Keratinocyte (primary cell): ENCODE measurements around the gene A3GALT2. TPM values are rescaled to one million over a fixed set of nuclear protein-coding genes. Genes with fewer than 3 reads are reported as not detected.

Source experiments
- DNase-seq: peaks from one replicate; pipeline ENCODE4 v3.0.0-alpha.2; 2011; ENCODE audit warnings: low read depth, missing footprints, low spot score
- FAIRE-seq: peaks from 2 replicates; lab custom pipeline; 2011; peaks lifted over from hg19 to GRCh38; lab: Jason Lieb, UNC
- H2AFZ ChIP-seq: 2 replicates; pipeline ENCODE4 v1.6.0; 2012; ENCODE audit warnings: low read length, control low read depth, inconsistent platforms; ENCODE audit not compliant: control insufficient read depth
- H3K27ac ChIP-seq: 2 replicates; pipeline ENCODE4 v1.5.1; 2011; ENCODE audit warnings: low read length; ENCODE audit not compliant: control insufficient read depth, insufficient read depth
- H3K27me3 ChIP-seq: 3 replicates; pipeline ENCODE4 v1.6.0; 2011; ENCODE audit warnings: low read length; ENCODE audit not compliant: control insufficient read depth, insufficient read depth; ENCODE audit errors: extremely low read depth
- H3K36me3 ChIP-seq, 2 experiments: 2 replicates in 1 of 2; 3 replicates in 1 of 2; pipeline ENCODE4 v1.5.1; 2011; ENCODE audit warnings: low read length in 2 of 2, mild to moderate bottlenecking in 1 of 2; ENCODE audit not compliant: control insufficient read depth in 2 of 2, insufficient read depth in 2 of 2; ENCODE audit errors: extremely low read depth in 1 of 2
- H3K4me1 ChIP-seq: 3 replicates; pipeline ENCODE4 v1.5.1; 2011; ENCODE audit warnings: low read length; ENCODE audit not compliant: control insufficient read depth, insufficient read depth; ENCODE audit errors: extremely low read depth
- H3K4me2 ChIP-seq: 3 replicates; pipeline ENCODE4 v1.6.0; 2011; ENCODE audit warnings: low read depth, low read length; ENCODE audit not compliant: control insufficient read depth, insufficient read depth; ENCODE audit errors: extremely low read depth
- H3K4me3 ChIP-seq, 3 experiments: fragments of 200-600 bp in 1 of 3; sonication (generic) in 1 of 3; 2 replicates in 2 of 3; 3 replicates in 1 of 3; pipeline ENCODE4 v1.5.1; 2011 to 2016; ENCODE audit warnings: low read length in 3 of 3, mild to moderate bottlenecking in 3 of 3, control low read depth in 2 of 3, inconsistent platforms in 1 of 3, low read depth in 1 of 3, mixed read lengths in 1 of 3, mixed run types in 1 of 3, moderate library complexity in 1 of 3; ENCODE audit not compliant: control insufficient read depth in 2 of 3, insufficient read depth in 2 of 3; ENCODE audit errors: extremely low read depth in 1 of 3
- H3K79me2 ChIP-seq: 2 replicates; pipeline ENCODE4 v1.6.0; 2012; ENCODE audit warnings: low read length; ENCODE audit not compliant: control insufficient read depth, insufficient read depth
- H3K9ac ChIP-seq: 3 replicates; pipeline ENCODE4 v1.6.0; 2011; ENCODE audit warnings: low read length; ENCODE audit not compliant: control insufficient read depth, insufficient read depth; ENCODE audit errors: extremely low read depth
- H3K9me1 ChIP-seq: 3 replicates; pipeline ENCODE4 v1.6.0; 2011; ENCODE audit warnings: low read length; ENCODE audit not compliant: control insufficient read depth, insufficient read depth; ENCODE audit errors: extremely low read depth
- H3K9me3 ChIP-seq: 2 replicates; pipeline ENCODE4 v1.5.1; 2012; ENCODE audit warnings: low read depth, low read length; ENCODE audit not compliant: control insufficient read depth
- H4K20me1 ChIP-seq: 3 replicates; pipeline ENCODE4 v1.6.0; 2011; ENCODE audit warnings: low read length; ENCODE audit not compliant: control insufficient read depth, insufficient read depth; ENCODE audit errors: extremely low read depth
- EZH2 ChIP-seq: IDR thresholded peaks from one replicate; pipeline ENCODE4 v1.6.1; 2012; ENCODE audit warnings: inconsistent platforms, mild to moderate bottlenecking, low read length, moderate library complexity
- dilution Hi-C: fragments of 300-500 bp; cut with MboI; formaldehyde crosslinking; loops from one replicate; pipeline ENCODE4 v1.7.0; 2020; ENCODE audit warnings: low sequenced_read_pairs; ENCODE audit not compliant: extremely low pct_ligation_motif_present
- polyA plus RNA-seq, 5 experiments: library from polyadenylated mRNA; depleted of rRNA in 3 of 5; stranded (reverse) in 3 of 5; stranded (forward) in 1 of 5; unstranded in 1 of 5; fragments of >200 nt; gene quantifications; 1 replicate in 1 of 5; 2 replicates in 3 of 5; 3 replicates in 1 of 5; pipeline versions ENCODE4 v1.2.1 to v1.2.3, GENCODE V29; 2011 to 2012; ENCODE audit warnings: missing spikeins in 2 of 5, low read depth in 1 of 5, low replicate concordance in 1 of 5
- TF ChIP-seq, protein P1 (sequence below), 3 experiments: IDR thresholded peaks in 1 of 3; conservative IDR thresholded peaks in 1 of 3; optimal IDR thresholded peaks in 1 of 3; 2 replicates in 2 of 3; 3 replicates in 1 of 3; pipeline versions ENCODE3 to v1.5.1; 2011; ENCODE audit warnings: low read length in 3 of 3, mild to moderate bottlenecking in 3 of 3, moderate library complexity in 2 of 3, control low read depth in 1 of 3, inconsistent platforms in 1 of 3; ENCODE audit not compliant: insufficient read depth in 2 of 3; ENCODE audit errors: extremely low read depth in 1 of 3

A3GALT2 gene
- polyA plus RNA-seq, 1 donor (not counting 4 experiments of a cell fraction or from before 2014, with no cell fraction given): not detected

DNA sequence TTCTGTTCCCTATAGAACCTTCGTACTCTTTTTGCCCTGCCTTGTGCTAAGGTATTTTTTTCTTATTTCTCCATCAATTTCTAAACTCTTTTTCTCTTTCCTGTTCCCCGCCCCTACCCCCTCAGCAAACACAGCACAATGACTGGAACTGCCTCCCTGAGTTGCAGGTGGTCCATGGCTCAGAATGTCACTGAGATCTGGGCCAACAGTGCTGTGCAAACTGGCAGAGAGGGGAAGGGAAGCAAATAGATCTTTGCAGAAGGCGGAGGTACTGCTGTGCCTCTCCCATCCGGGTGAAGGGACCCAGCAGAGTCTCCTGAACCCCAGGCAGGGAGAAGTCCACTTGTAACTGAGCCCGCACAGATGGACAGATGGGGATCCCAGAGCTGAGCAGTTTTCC is 32.6 kb upstream of the A3GALT2 start:
- no peak for FAIRE-seq
- no peak overlapping the region for H3K4me2 ChIP-seq
- dilution Hi-C loops: no loop called here
- no peaks in the 10 kb centered on the region for H3K9me1 ChIP-seq
- H3K4me1 ChIP-seq: peaks cover 8% of the 10 kb centered on the region
- H3K27me3 ChIP-seq: no peaks in the 10 kb centered on the region
- H3K36me3 ChIP-seq: peaks cover 18 to 24% of the 10 kb centered on the region in 2 experiments
- no peak overlapping the region for H3K9ac ChIP-seq
- no peak overlapping the region for H3K27ac ChIP-seq
- DNase-seq: no peak
- no peaks in the 10 kb centered on the region for H3K9me3 ChIP-seq
- H2AFZ ChIP-seq: no peak overlapping the region
- TF ChIP-seq EZH2: no peak
- TF ChIP-seq, protein P1, sequence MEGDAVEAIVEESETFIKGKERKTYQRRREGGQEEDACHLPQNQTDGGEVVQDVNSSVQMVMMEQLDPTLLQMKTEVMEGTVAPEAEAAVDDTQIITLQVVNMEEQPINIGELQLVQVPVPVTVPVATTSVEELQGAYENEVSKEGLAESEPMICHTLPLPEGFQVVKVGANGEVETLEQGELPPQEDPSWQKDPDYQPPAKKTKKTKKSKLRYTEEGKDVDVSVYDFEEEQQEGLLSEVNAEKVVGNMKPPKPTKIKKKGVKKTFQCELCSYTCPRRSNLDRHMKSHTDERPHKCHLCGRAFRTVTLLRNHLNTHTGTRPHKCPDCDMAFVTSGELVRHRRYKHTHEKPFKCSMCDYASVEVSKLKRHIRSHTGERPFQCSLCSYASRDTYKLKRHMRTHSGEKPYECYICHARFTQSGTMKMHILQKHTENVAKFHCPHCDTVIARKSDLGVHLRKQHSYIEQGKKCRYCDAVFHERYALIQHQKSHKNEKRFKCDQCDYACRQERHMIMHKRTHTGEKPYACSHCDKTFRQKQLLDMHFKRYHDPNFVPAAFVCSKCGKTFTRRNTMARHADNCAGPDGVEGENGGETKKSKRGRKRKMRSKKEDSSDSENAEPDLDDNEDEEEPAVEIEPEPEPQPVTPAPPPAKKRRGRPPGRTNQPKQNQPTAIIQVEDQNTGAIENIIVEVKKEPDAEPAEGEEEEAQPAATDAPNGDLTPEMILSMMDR (optimal IDR thresholded peaks at IDR 0.05 in 1 of 3, IDR thresholded peaks at IDR 0.05 in 1 of 3, conservative IDR thresholded peaks at IDR 0.05 in 1 of 3; ENCODE audit: extremely low read depth in 1 of 3, insufficient read depth in 2 of 3, low read length in 3 of 3): no peak
- H3K79me2 ChIP-seq: peaks cover 12% of the 10 kb centered on the region
- no peaks in the 10 kb centered on the region for H4K20me1 ChIP-seq
- no peak overlapping the region for H3K4me3 ChIP-seq

DNA sequence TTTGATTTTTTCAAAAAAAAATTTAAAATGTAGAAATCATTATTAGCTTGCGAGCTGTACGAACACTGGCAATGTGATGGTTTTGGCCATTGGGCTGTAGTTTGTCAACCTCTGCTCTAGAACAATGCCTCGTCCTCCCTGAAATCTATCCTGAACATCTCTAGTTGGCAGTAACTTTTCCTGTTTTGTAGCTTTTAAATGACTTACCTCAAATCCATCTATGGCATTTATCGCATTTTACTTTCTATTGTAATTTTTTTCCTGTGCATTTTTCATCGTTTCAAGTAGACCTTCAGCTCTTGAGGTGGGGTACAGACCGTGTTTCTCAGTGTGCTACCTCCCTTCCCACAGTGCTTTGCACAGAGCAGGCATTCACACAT is 30.4 kb upstream of the A3GALT2 start:
- H3K9me3 ChIP-seq: no peaks in the 10 kb centered on the region
- H2AFZ ChIP-seq: no peak overlapping the region
- no peak for FAIRE-seq
- no peaks in the 10 kb centered on the region for H4K20me1 ChIP-seq
- no peak overlapping the region for H3K27ac ChIP-seq
- H3K9me1 ChIP-seq: no peaks in the 10 kb centered on the region
- dilution Hi-C loops: no loop called here
- H3K9ac ChIP-seq: no peak overlapping the region
- peaks cover 34% of the 10 kb centered on the region for H3K79me2 ChIP-seq
- no peak for DNase-seq
- no peak overlapping the region for H3K4me3 ChIP-seq
- peaks cover 21% of the 10 kb centered on the region for H3K4me1 ChIP-seq
- no peak overlapping the region for H3K4me2 ChIP-seq
- TF ChIP-seq, protein P1 (optimal IDR thresholded peaks at IDR 0.05 in 1 of 3, IDR thresholded peaks at IDR 0.05 in 1 of 3, conservative IDR thresholded peaks at IDR 0.05 in 1 of 3; ENCODE audit: extremely low read depth in 1 of 3, insufficient read depth in 2 of 3, low read length in 3 of 3): no peak
- TF ChIP-seq EZH2: no peak
- peaks cover 18 to 22% of the 10 kb centered on the region in 2 experiments for H3K36me3 ChIP-seq
- H3K27me3 ChIP-seq: no peaks in the 10 kb centered on the region
